Adrenal gland (tissue), 9 donors: Measurements from ENCODE around the gene SORL1-AS1.

ENCODE experiments used
- DNase-seq, 7 donors: peaks; one replicate each; pipeline ENCODE4 v3.0.0-alpha.2; 2019 to 2020
- H3K27ac ChIP-seq, 5 donors: fragments of 200-600 bp; sonication (generic) in 4 of 5; 1 replicate in 3 of 5; 2 replicates in 2 of 5; pipeline versions ENCODE4 v1.5.1 to v1.8.0; 2016 to 2020; ENCODE audit warnings: mild to moderate bottlenecking in 1 of 5
- H3K27me3 ChIP-seq: fragments of 200-600 bp; 2 replicates; pipeline ENCODE4 v1.8.0; 2021
- H3K36me3 ChIP-seq, 2 donors: fragments of 200-600 bp; replicated peaks in 1 of 2; 1 replicate in 1 of 2; 2 replicates in 1 of 2; pipeline versions ENCODE4 v1.5.1 to v1.8.0; 2018 to 2022
- H3K4me1 ChIP-seq, 2 donors: fragments of 200-600 bp; replicated peaks in 1 of 2; 1 replicate in 1 of 2; 2 replicates in 1 of 2; pipeline versions ENCODE4 v1.5.1 to v1.8.0; 2018 to 2021
- H3K4me3 ChIP-seq, 4 donors: fragments of 200-600 bp; sonication (generic) in 3 of 4; one replicate each; pipeline ENCODE4 v1.5.1; 2016 to 2018
- H3K9me3 ChIP-seq, 3 donors: fragments of 200-600 bp; sonication (generic) in 1 of 3; replicated peaks in 1 of 3; 1 replicate in 2 of 3; 2 replicates in 1 of 3; pipeline versions ENCODE4 v1.5.1 to v1.8.0; 2016 to 2021
- CTCF ChIP-seq, 6 experiments: fragments of 450-650 bp in 4 of 6; fragments of 200-600 bp in 2 of 6; sonication (generic) in 1 of 6; IDR thresholded peaks; 1 replicate in 5 of 6; 2 replicates in 1 of 6; pipeline versions ENCODE4 v1.5.1 to v1.8.0; 2016 to 2021; ENCODE audit warnings: antibody characterized with exemption in 6 of 6, mild to moderate bottlenecking in 2 of 6, moderate library complexity in 1 of 6
- POLR2A ChIP-seq, 2 donors: fragments of 450-650 bp; IDR thresholded peaks; one replicate each; pipeline ENCODE4 v1.6.1; 2017; ENCODE audit warnings: antibody characterized with exemption in 2 of 2, mild to moderate bottlenecking in 2 of 2, moderate library complexity in 1 of 2
- WGBS, 4 donors: extraction: QIAGEN DNeasy Blood & Tissue Kit in 2 of 4; methylation state at CpG; one replicate each; pipeline versions ENCODE4 v1.1.5 to v1.1.7; 2013 to 2017; 5-methylcytosine and 5-hydroxymethylcytosine counted together
- intact Hi-C, 2 donors: fragments of 100-400 bp; cut with DNase I; formaldehyde crosslinking; loops; one replicate each; pipeline versions ENCODE4 v1.14.1 to v1.15.0; 2022 to 2023
- donor health status: healthy with polysubstance abuse.
- donor health status: Bipolar disorder and iron deficiency.
- donor health status: DM: yes; HTN: yes; CAD: no.
- donor health status: DM: no; HTN: no; CAD: no.
- donor health status: DM: no; HTN: no; CAD: no.

Gene SORL1-AS1

DNA sequence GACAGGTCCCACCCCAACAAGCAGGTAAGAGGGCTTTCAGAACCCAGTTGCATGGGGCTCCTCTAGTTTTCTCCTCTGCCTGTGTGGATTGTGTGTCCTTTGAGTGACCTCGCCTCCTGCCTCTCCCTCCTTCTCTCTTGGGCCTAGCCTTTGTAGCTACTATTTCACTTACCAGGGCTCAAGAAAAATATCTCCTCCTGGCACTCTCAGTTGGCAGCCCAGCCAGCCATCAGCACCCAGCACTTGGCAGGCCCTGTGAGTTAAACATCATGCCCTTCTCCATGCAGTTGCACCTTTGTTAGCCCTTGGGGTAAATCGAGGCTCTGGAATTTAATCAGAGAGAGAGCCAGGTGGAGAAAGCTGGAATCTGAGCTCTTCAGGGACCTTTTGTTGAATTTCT is 35.4 kb upstream of the SORL1-AS1 start:
- H3K36me3 ChIP-seq = no peaks in the 10 kb centered on the region
- no peak for DNase-seq
- intact Hi-C loops = no loop called here
- TF ChIP-seq CTCF (IDR thresholded peaks at IDR 0.05) = no peak
- no peak for TF ChIP-seq POLR2A (IDR thresholded peaks at IDR 0.05)
- H3K4me1 ChIP-seq = no peaks in the 10 kb centered on the region
- H3K4me3 ChIP-seq = no peak overlapping the region
- H3K27me3 ChIP-seq = no peaks in the 10 kb centered on the region
- 79 to 87% (median 83%) methylated on average over 2 of the region's 2 CpGs for WGBS, 4 donors
- no peaks in the 10 kb centered on the region for H3K9me3 ChIP-seq
- no peak overlapping the region for H3K27ac ChIP-seq

GRCh38 chr11:121487191-121487590 is 34.4 kb upstream of the SORL1-AS1 start:
- Histone ChIP-seq H3K9me3 (no peaks in the 10 kb centered on the region), H3K4me3 (no peak overlapping the region), H3K27me3 (no peaks in the 10 kb centered on the region), H3K4me1 (no peaks in the 10 kb centered on the region), H3K27ac (no peak overlapping the region), H3K36me3 (no peaks in the 10 kb centered on the region)
- WGBS, 4 donors = 75 to 88% (median 80%) methylated on average over 5 to 6 of the region's 6 CpGs
- intact Hi-C loops = no loop called here
- no peak for TF ChIP-seq POLR2A (IDR thresholded peaks at IDR 0.05)
- no peak for TF ChIP-seq CTCF (IDR thresholded peaks at IDR 0.05)
- no peak for DNase-seq

DNA sequence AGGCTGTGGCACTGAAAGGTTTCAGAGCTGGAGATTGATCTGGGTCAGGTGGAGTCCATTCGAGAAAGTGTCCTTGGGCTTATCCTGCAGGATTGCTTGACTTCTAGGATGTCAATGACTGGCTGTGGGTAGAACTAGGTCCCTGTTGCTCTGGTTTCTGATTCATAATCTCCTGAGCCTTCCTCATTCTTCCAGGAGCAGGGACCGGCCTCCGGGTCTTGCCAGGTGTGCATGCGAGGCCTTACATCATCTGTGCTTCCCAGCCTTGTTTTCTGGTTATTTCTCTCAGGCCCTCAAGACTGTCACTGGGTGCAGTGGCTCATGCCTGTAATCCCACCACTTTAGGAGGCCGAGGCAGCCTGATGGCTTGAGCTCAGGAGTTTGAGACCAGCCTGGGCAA is 33.3 kb upstream of the SORL1-AS1 start:
- H3K4me3 ChIP-seq = no peak overlapping the region
- no peaks in the 10 kb centered on the region for H3K36me3 ChIP-seq
- no peaks in the 10 kb centered on the region for H3K4me1 ChIP-seq
- H3K9me3 ChIP-seq = no peaks in the 10 kb centered on the region
- no peak overlapping the region for H3K27ac ChIP-seq
- intact Hi-C loops = no loop called here
- 86 to 100% (median 89%) methylated on average over 5 of the region's 5 CpGs for WGBS, 4 donors
- DNase-seq = no peak
- TF ChIP-seq POLR2A (IDR thresholded peaks at IDR 0.05) (no peak), CTCF (IDR thresholded peaks at IDR 0.05) (no peak)
- H3K27me3 ChIP-seq = no peaks in the 10 kb centered on the region

- intact Hi-C loops = no loop called here
- 82 to 85% (median 85%) methylated on average over 7 of the region's 7 CpGs for WGBS, 4 donors
- TF ChIP-seq POLR2A (IDR thresholded peaks at IDR 0.05) (no peak), CTCF (IDR thresholded peaks at IDR 0.05) (no peak)
Observed at GRCh38 chr11:121485216-121485615, 32.4 kb upstream of the SORL1-AS1 start.

More at GRCh38 chr11:121485216-121485615, 32.4 kb upstream of the SORL1-AS1 start:
- H3K27me3 ChIP-seq = no peaks in the 10 kb centered on the region
- no peaks in the 10 kb centered on the region for H3K4me1 ChIP-seq
- DNase-seq = no peak
- no peak overlapping the region for H3K4me3 ChIP-seq
- no peaks in the 10 kb centered on the region for H3K9me3 ChIP-seq
- no peak overlapping the region for H3K27ac ChIP-seq
- no peaks in the 10 kb centered on the region for H3K36me3 ChIP-seq
